ENCODE results near the gene SOX10. TPM values are rescaled to one million over a fixed set of nuclear protein-coding genes. Genes with fewer than 3 reads are reported as not detected.

SOX10 gene
- total and polyA plus RNA-seq, 2 of the 4 experiments (the other 2 are of a cell fraction): not detected

DNA sequence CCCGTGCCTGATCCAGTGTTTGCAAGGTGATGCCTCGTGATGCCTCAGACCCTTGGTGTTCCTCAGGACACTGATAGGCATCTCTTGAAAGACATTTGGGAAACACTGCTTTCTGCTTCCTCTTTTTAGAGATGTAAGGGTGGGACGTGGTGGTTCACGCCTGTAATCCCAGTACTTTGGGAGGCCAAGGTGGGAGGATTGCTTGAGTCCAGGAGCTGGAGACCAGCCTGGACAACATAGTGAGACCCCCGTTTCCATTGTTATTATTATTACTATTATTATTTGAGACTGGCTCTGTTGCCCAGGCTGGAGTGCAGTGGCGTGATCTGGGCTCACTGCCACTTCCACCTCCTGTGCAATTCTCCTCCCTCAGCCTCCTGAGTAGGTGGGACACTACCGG lies 6.5 kb upstream of the SOX10 start:
- Histone ChIP-seq H2AFZ (replicated peaks; ENCODE audit: low read length, poor library complexity) (no peak overlapping the region), H3K9me3 (ENCODE audit: control insufficient read depth, insufficient read depth, low read length) (no peaks in the 10 kb centered on the region), H3K23ac (ENCODE audit: low read depth, low read length) (no peak overlapping the region), H2AK5ac (ENCODE audit: low read depth, low read length) (no peak overlapping the region), H3K18ac (ENCODE audit: low read depth, low read length) (no peak overlapping the region), H3K9me1 (ENCODE audit: insufficient read depth, low read length) (peaks cover 8% of the 10 kb centered on the region; the same call in 1 of the 2 replicates), H4K8ac (ENCODE audit: low read depth in 2 of 2, low read length in 2 of 2) (no peak overlapping the region), H2BK15ac (ENCODE audit: low read depth, low read length) (no peak overlapping the region), H4K20me1 (ENCODE audit: insufficient read depth, low read length) (no peaks in the 10 kb centered on the region), H2AK9ac (replicated peaks; ENCODE audit: low read depth, low read length, poor library complexity) (no peak overlapping the region), H3K9ac (ENCODE audit: low read depth, low read length) (no peak overlapping the region), H3K79me1 (ENCODE audit: low read depth in 1 of 2, low read length in 2 of 2) (no peaks in the 10 kb centered on the region), H2BK20ac (ENCODE audit: low read depth, low read length) (no peak overlapping the region), H3K27ac (ENCODE audit: insufficient read depth, low read length) (no peak overlapping the region), H3K4me3 (ENCODE audit: insufficient read depth, low read depth, low read length) (no peak overlapping the region), H3K27me3 (ENCODE audit: control insufficient read depth, insufficient read depth, low read length) (no peaks in the 10 kb centered on the region; the same call in 1 of the 2 replicates), H3K4me1 (ENCODE audit: control insufficient read depth, insufficient read depth, low read length) (no peaks in the 10 kb centered on the region), H2BK5ac (ENCODE audit: low read depth, low read length, poor library complexity, severe bottlenecking) (no peak overlapping the region), H3K14ac (replicated peaks; ENCODE audit: low read depth, low read length) (no peak overlapping the region; the same call in 1 of the 2 replicates), H4K5ac (ENCODE audit: low read depth, low read length) (no peak overlapping the region), H2BK120ac (ENCODE audit: low read depth, low read length) (no peak overlapping the region), H4K91ac (ENCODE audit: insufficient read depth, low read depth, low read length) (no peak overlapping the region), H3K56ac (ENCODE audit: extremely low read depth, insufficient read depth, low read length) (no peak overlapping the region), H3K4ac (ENCODE audit: low read depth, low read length) (no peak overlapping the region), H3K4me2 (ENCODE audit: low read depth, low read length) (no peak overlapping the region), H3K36me3 (ENCODE audit: control insufficient read depth, insufficient read depth, low read length) (no peaks in the 10 kb centered on the region)
- 83% methylated on average over 1 of the region's 7 CpGs; no CpG with 5 or more reads in 1 of the 2 experiments for WGBS, 2 experiments (ENCODE audit: extremely low coverage in 2 of 2, insufficient read length in 1 of 2)
- DNase-seq (no peak), ATAC-seq (ENCODE audit: low read depth) (no peak)
- ChIA-PET CTCF (no interaction called here), POLR2A (ENCODE audit: unreplicated experiment) (interaction anchor here (0.5 kb wide), 1 partner anchor 85 kb away, joined by 3 read pairs; the partner anchor contains the start of gene MICALL1)
- no TSS peak for BruUV-seq (replicated peaks)
- in situ Hi-C loops (cut with MboI; ENCODE audit: low sequenced_read_pairs): no loop called here
- TF ChIP-seq RAD21 (IDR thresholded peaks at IDR 0.05; ENCODE audit: low read length) (no peak), FOS (IDR thresholded peaks at IDR 0.05; ENCODE audit: low read depth, low read length) (no peak), POLR2A (IDR thresholded peaks at IDR 0.05; ENCODE audit: low read depth, low read length) (no peak), ELK1 (IDR thresholded peaks at IDR 0.05; ENCODE audit: borderline replicate concordance, low read depth, low read length) (no peak), MAFK (IDR thresholded peaks at IDR 0.05; ENCODE audit: low read depth, low read length) (no peak), SMC3 (IDR thresholded peaks at IDR 0.05; ENCODE audit: low read depth, low read length) (no peak), MAZ (IDR thresholded peaks at IDR 0.05; ENCODE audit: borderline replicate concordance, low read depth, low read length) (no peak), RCOR1 (IDR thresholded peaks at IDR 0.05; ENCODE audit: insufficient replicate concordance, low read length) (no peak), BHLHE40 (IDR thresholded peaks at IDR 0.05; ENCODE audit: low read depth, low read length) (no peak), CEBPB (IDR thresholded peaks at IDR 0.05; ENCODE audit: low read depth, low read length) (no peak), NFE2L2 (IDR thresholded peaks at IDR 0.05; ENCODE audit: low read depth, low read length) (no peak), MXI1 (IDR thresholded peaks at IDR 0.05; ENCODE audit: borderline replicate concordance, low read depth, low read length) (no peak), RFX5 (IDR thresholded peaks at IDR 0.05; ENCODE audit: low read depth, low read length) (no peak)
- dilution Hi-C loops (cut with HindIII; ENCODE audit: low sequenced_read_pairs, unreplicated experiment): no loop called here
- intact Hi-C loops (cut with micrococcal nuclease): no loop called here
